Measurements from ENCODE around the gene ZBTB14.
A peak's percentile ranks its signal among the peaks of the same experiment; 100 is the strongest.

Gene ZBTB14

GRCh38 chr18:5298156-5298852, 2.8 kb upstream of the ZBTB14 start:
- Mint-ChIP-seq H3K27ac (no peak overlapping the region), H3K36me3 (ENCODE audit: low read depth) (peaks cover 11% of the 10 kb centered on the region), H3K4me1 (ENCODE audit: low read depth) (peaks cover 20% of the 10 kb centered on the region), H3K27me3 (peaks cover 5% of the 10 kb centered on the region), H3K9me3 (no peaks in the 10 kb centered on the region), H3K4me3 (no peak overlapping the region)
- intact Hi-C loops (cut with micrococcal nuclease): loop anchor here (10.0 kb wide), 4 partner anchors 116 to 286 kb away; no protein-coding TSS in a partner anchor

GRCh38 chr18:5297597-5297996, 2.1 kb upstream of the ZBTB14 start:
- Mint-ChIP-seq H3K4me3 (no peak overlapping the region), H3K4me1 (ENCODE audit: low read depth) (peaks cover 23% of the 10 kb centered on the region), H3K9me3 (no peaks in the 10 kb centered on the region), H3K27ac (peak overlapping the region; percentile 99), H3K27me3 (peaks cover 3% of the 10 kb centered on the region), H3K36me3 (ENCODE audit: low read depth) (peaks cover 11% of the 10 kb centered on the region)
- intact Hi-C loops (cut with micrococcal nuclease): loop anchor here (10.0 kb wide), 4 partner anchors 117 to 287 kb away; no protein-coding TSS in a partner anchor

GRCh38 chr18:5296706-5297320, 1.3 kb upstream of the ZBTB14 start:
- peaks cover 24% of the 10 kb centered on the region for H3K4me1 Mint-ChIP-seq (ENCODE audit: low read depth)
- H3K27ac Mint-ChIP-seq: peak overlapping the region; percentile 99
- no peaks in the 10 kb centered on the region for H3K27me3 Mint-ChIP-seq
- peaks cover 15% of the 10 kb centered on the region for H3K36me3 Mint-ChIP-seq (ENCODE audit: low read depth)
- no peaks in the 10 kb centered on the region for H3K9me3 Mint-ChIP-seq
- intact Hi-C loops (cut with micrococcal nuclease): loop anchor here (1.0 to 10.0 kb wide), 5 partner anchors 60 to 288 kb away; no protein-coding TSS in a partner anchor
- H3K4me3 Mint-ChIP-seq: peak overlapping the region; percentile 92

- Mint-ChIP-seq H3K36me3 (ENCODE audit: low read depth) (peaks cover 21% of the 10 kb centered on the region), H3K4me1 (ENCODE audit: low read depth) (peaks cover 31% of the 10 kb centered on the region)
- intact Hi-C loops (cut with micrococcal nuclease): loop anchor here (1.0 to 10.0 kb wide), 5 partner anchors 59 to 289 kb away; no protein-coding TSS in a partner anchor
Measured at GRCh38 chr18:5295981-5296705, 617 bp upstream of the ZBTB14 start.

GRCh38 chr18:5294457-5295230, 882 bp downstream of the ZBTB14 start:
- peaks cover 31% of the 10 kb centered on the region for H3K4me1 Mint-ChIP-seq (ENCODE audit: low read depth)
- H3K36me3 Mint-ChIP-seq (ENCODE audit: low read depth): peaks cover 29% of the 10 kb centered on the region
- no peaks in the 10 kb centered on the region for H3K9me3 Mint-ChIP-seq
- H3K4me3 Mint-ChIP-seq: peak overlapping the region; percentile 84
- no peaks in the 10 kb centered on the region for H3K27me3 Mint-ChIP-seq
- intact Hi-C loops (cut with micrococcal nuclease): loop anchor here (10.0 kb wide), 4 partner anchors 120 to 290 kb away; no protein-coding TSS in a partner anchor
- H3K27ac Mint-ChIP-seq: peak overlapping the region; percentile 97

More at GRCh38 chr18:5295981-5296705, 617 bp upstream of the ZBTB14 start:
- H3K9me3 Mint-ChIP-seq: no peaks in the 10 kb centered on the region
- H3K27ac Mint-ChIP-seq: peak overlapping the region; percentile 99
- H3K27me3 Mint-ChIP-seq: no peaks in the 10 kb centered on the region
- H3K4me3 Mint-ChIP-seq: peak overlapping the region; percentile 92

- Mint-ChIP-seq H3K36me3 (ENCODE audit: low read depth) (peaks cover 29% of the 10 kb centered on the region), H3K9me3 (no peaks in the 10 kb centered on the region), H3K27ac (peak overlapping the region; percentile 97), H3K27me3 (no peaks in the 10 kb centered on the region), H3K4me1 (ENCODE audit: low read depth) (peaks cover 31% of the 10 kb centered on the region), H3K4me3 (peak overlapping the region; percentile 84)
- intact Hi-C loops (cut with micrococcal nuclease): loop anchor here (10.0 kb wide), 4 partner anchors 121 to 291 kb away; no protein-coding TSS in a partner anchor
Measured at GRCh38 chr18:5294113-5294456, 1.4 kb downstream of the ZBTB14 start.

GRCh38 chr18:5288517-5288935, 7.0 kb downstream of the ZBTB14 start:
- no peaks in the 10 kb centered on the region for H3K9me3 Mint-ChIP-seq
- H3K27ac Mint-ChIP-seq: no peak overlapping the region
- intact Hi-C loops (cut with micrococcal nuclease): no loop called here
- no peak overlapping the region for H3K4me3 Mint-ChIP-seq
- no peaks in the 10 kb centered on the region for H3K27me3 Mint-ChIP-seq
- H3K36me3 Mint-ChIP-seq (ENCODE audit: low read depth): peaks cover 17% of the 10 kb centered on the region
- H3K4me1 Mint-ChIP-seq (ENCODE audit: low read depth): peaks cover 20% of the 10 kb centered on the region

- Mint-ChIP-seq H3K27ac (no peak overlapping the region), H3K4me1 (ENCODE audit: low read depth) (peaks cover 16% of the 10 kb centered on the region), H3K27me3 (peaks cover under 1% of the 10 kb centered on the region), H3K4me3 (no peak overlapping the region), H3K9me3 (no peaks in the 10 kb centered on the region), H3K36me3 (ENCODE audit: low read depth) (peaks cover 17% of the 10 kb centered on the region)
- intact Hi-C loops (cut with micrococcal nuclease): no loop called here
Measured at GRCh38 chr18:5287854-5288253, 7.7 kb downstream of the ZBTB14 start.

GRCh38 chr18:5286525-5286924, 9.0 kb downstream of the ZBTB14 start:
- Mint-ChIP-seq H3K4me3 (no peak overlapping the region), H3K4me1 (ENCODE audit: low read depth) (peaks cover 11% of the 10 kb centered on the region), H3K9me3 (no peaks in the 10 kb centered on the region)

GRCh38 chr18:5285326-5285725, 10.2 kb downstream of the ZBTB14 start:
- Mint-ChIP-seq H3K4me1 (ENCODE audit: low read depth) (peaks cover 7% of the 10 kb centered on the region), H3K4me3 (no peak overlapping the region), H3K36me3 (ENCODE audit: low read depth) (no peaks in the 10 kb centered on the region), H3K9me3 (no peaks in the 10 kb centered on the region), H3K27me3 (peaks cover 3% of the 10 kb centered on the region), H3K27ac (no peak overlapping the region)
- intact Hi-C loops (cut with micrococcal nuclease): no loop called here

More at GRCh38 chr18:5286525-5286924, 9.0 kb downstream of the ZBTB14 start:
- Mint-ChIP-seq H3K27me3 (peaks cover 3% of the 10 kb centered on the region), H3K36me3 (ENCODE audit: low read depth) (peaks cover 11% of the 10 kb centered on the region), H3K27ac (no peak overlapping the region)
- intact Hi-C loops (cut with micrococcal nuclease): no loop called here

- no peaks in the 10 kb centered on the region for H3K36me3 Mint-ChIP-seq (ENCODE audit: low read depth)
- H3K4me1 Mint-ChIP-seq (ENCODE audit: low read depth): peaks cover 7% of the 10 kb centered on the region
- intact Hi-C loops (cut with micrococcal nuclease): no loop called here
- peaks cover under 1% of the 10 kb centered on the region for H3K9me3 Mint-ChIP-seq
- peaks cover 3% of the 10 kb centered on the region for H3K27me3 Mint-ChIP-seq
- H3K27ac Mint-ChIP-seq: no peak overlapping the region
- no peak overlapping the region for H3K4me3 Mint-ChIP-seq
Measured at GRCh38 chr18:5284808-5285207, 10.7 kb downstream of the ZBTB14 start.

GRCh38 chr18:5282770-5283169, 12.8 kb downstream of the ZBTB14 start:
- peaks cover 13% of the 10 kb centered on the region for H3K9me3 Mint-ChIP-seq
- H3K4me1 Mint-ChIP-seq (ENCODE audit: low read depth): no peaks in the 10 kb centered on the region
- no peaks in the 10 kb centered on the region for H3K36me3 Mint-ChIP-seq (ENCODE audit: low read depth)
- intact Hi-C loops (cut with micrococcal nuclease): no loop called here
- H3K27ac Mint-ChIP-seq: no peak overlapping the region
- peaks cover 5% of the 10 kb centered on the region for H3K27me3 Mint-ChIP-seq
- H3K4me3 Mint-ChIP-seq: no peak overlapping the region

- H3K9me3 Mint-ChIP-seq: peaks cover 22% of the 10 kb centered on the region
- no peaks in the 10 kb centered on the region for H3K4me1 Mint-ChIP-seq (ENCODE audit: low read depth)
- H3K27ac Mint-ChIP-seq: no peak overlapping the region
- H3K27me3 Mint-ChIP-seq: peaks cover 3% of the 10 kb centered on the region
- intact Hi-C loops (cut with micrococcal nuclease): no loop called here
- no peaks in the 10 kb centered on the region for H3K36me3 Mint-ChIP-seq (ENCODE audit: low read depth)
- H3K4me3 Mint-ChIP-seq: no peak overlapping the region
Measured at GRCh38 chr18:5276947-5277346, 18.6 kb downstream of the ZBTB14 start.
